Mucosa of stomach (tissue), 1 donor: ENCODE data around the gene PALLD.

ENCODE experiments used
- H3K27me3 ChIP-seq: one replicate; pipeline ENCODE4 v1.7.0; 2013; ENCODE audit warnings: mild to moderate bottlenecking, low read length; ENCODE audit not compliant: control insufficient read depth, insufficient read depth
- H3K36me3 ChIP-seq: one replicate; pipeline ENCODE4 v1.7.0; 2013; ENCODE audit warnings: low read length; ENCODE audit not compliant: control insufficient read depth, insufficient read depth
- H3K4me1 ChIP-seq: one replicate; pipeline ENCODE4 v1.7.0; 2013; ENCODE audit warnings: mild to moderate bottlenecking, low read length; ENCODE audit not compliant: control insufficient read depth, insufficient read depth
- H3K4me3 ChIP-seq: one replicate; pipeline ENCODE4 v1.7.0; 2013; ENCODE audit warnings: low read length
- H3K9ac ChIP-seq: one replicate; pipeline ENCODE4 v1.7.0; 2013; ENCODE audit warnings: mild to moderate bottlenecking, low read length, moderate library complexity
- H3K9me3 ChIP-seq: one replicate; pipeline ENCODE4 v1.7.0; 2013; ENCODE audit warnings: mild to moderate bottlenecking, low read length, moderate library complexity; ENCODE audit not compliant: control insufficient read depth
- donor health status: Pancreatic carcinoma.

PALLD gene

DNA sequence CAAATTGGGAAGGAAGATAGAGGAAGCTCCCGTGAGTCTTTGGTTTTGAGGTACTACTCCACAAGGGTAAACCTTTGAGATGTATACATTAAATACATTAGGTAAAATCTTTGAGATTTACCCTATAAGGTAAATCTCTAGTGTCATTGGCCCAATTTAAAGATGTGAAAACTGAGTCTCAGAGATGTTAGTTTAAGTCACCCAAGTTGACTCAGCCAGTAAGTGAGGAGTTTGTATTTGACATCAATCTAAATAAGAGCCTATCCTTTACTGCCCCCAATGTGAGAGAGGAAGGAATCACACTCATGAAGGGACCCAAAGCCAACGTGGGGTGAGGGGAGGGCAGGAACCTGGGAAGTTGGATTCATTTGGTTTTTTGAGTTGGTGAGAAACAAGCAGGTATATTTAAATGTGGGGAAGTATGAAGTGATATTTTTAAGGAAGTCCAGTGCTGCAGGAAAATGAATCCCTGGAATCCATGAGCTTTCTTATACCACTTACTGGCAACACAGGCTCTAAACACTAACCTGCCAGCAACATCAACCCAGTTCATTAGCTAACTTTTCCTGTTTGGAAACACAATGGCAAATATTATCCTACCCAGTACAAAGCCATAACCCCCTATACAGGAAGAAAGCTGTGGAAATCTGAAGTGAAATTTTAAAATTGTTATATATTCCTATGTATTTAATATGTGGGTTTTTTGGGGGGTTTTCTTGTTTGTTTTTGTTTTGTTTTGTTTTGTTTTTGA is 55.3 kb downstream of the PALLD start:
- no peak overlapping the region for H3K9ac ChIP-seq
- H3K4me3 ChIP-seq: no peak overlapping the region
- no peaks in the 10 kb centered on the region for H3K4me1 ChIP-seq
- H3K36me3 ChIP-seq: no peaks in the 10 kb centered on the region
- H3K9me3 ChIP-seq: no peaks in the 10 kb centered on the region
- no peaks in the 10 kb centered on the region for H3K27me3 ChIP-seq

GRCh38 chr4:168553714-168554370 is 57.0 kb downstream of the PALLD start:
- Histone ChIP-seq H3K36me3 (no peaks in the 10 kb centered on the region), H3K9me3 (no peaks in the 10 kb centered on the region), H3K4me3 (no peak overlapping the region), H3K9ac (no peak overlapping the region), H3K27me3 (no peaks in the 10 kb centered on the region), H3K4me1 (no peaks in the 10 kb centered on the region)

GRCh38 chr4:168555437-168555836 is 58.6 kb downstream of the PALLD start:
- H3K4me1 ChIP-seq: peaks cover 14% of the 10 kb centered on the region
- H3K36me3 ChIP-seq: no peaks in the 10 kb centered on the region
- no peaks in the 10 kb centered on the region for H3K27me3 ChIP-seq
- H3K4me3 ChIP-seq: no peak overlapping the region
- no peaks in the 10 kb centered on the region for H3K9me3 ChIP-seq
- H3K9ac ChIP-seq: no peak overlapping the region

- no peaks in the 10 kb centered on the region for H3K36me3 ChIP-seq
- no peaks in the 10 kb centered on the region for H3K27me3 ChIP-seq
- H3K4me3 ChIP-seq: no peak overlapping the region
- no peaks in the 10 kb centered on the region for H3K9me3 ChIP-seq
- H3K9ac ChIP-seq: no peak overlapping the region
- H3K4me1 ChIP-seq: peaks cover 30% of the 10 kb centered on the region
These were observed 60.8 kb downstream of the PALLD start for GRCh38 chr4:168557658-168558057.

- Histone ChIP-seq H3K4me3 (no peak overlapping the region), H3K27me3 (no peaks in the 10 kb centered on the region), H3K4me1 (peaks cover 36% of the 10 kb centered on the region), H3K36me3 (no peaks in the 10 kb centered on the region), H3K9me3 (no peaks in the 10 kb centered on the region), H3K9ac (no peak overlapping the region)
These were observed 61.7 kb downstream of the PALLD start for GRCh38 chr4:168558599-168558998.

GRCh38 chr4:168560184-168561180 is 63.6 kb downstream of the PALLD start:
- no peaks in the 10 kb centered on the region for H3K9me3 ChIP-seq
- peaks cover 36% of the 10 kb centered on the region for H3K4me1 ChIP-seq
- no peak overlapping the region for H3K4me3 ChIP-seq
- no peak overlapping the region for H3K9ac ChIP-seq
- no peaks in the 10 kb centered on the region for H3K27me3 ChIP-seq
- no peaks in the 10 kb centered on the region for H3K36me3 ChIP-seq

DNA sequence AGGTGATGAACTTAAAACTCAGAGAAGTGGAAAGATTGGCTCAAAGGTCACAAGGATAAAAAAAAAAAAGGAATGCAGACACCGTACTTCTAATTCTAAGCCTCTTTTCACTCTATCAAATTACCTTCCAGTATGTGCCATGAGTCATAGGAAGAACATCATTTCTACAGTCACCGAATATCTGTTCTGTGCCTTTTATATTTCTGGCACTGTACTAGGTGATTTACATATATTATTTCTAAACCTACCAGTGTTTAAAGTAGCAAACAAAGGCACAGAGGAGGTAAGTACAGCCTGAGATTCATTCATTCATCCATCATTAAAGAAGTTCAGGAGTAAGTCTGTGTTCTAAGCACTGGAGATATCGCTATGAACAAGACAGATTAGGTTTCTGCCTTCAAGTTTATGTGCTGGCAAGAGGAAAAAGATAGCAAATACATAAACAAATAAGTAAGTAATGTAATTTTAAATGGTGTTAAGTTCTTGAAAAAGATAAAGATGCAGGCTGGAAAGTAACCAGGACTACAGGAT is 65.3 kb downstream of the PALLD start:
- H3K9ac ChIP-seq: no peak overlapping the region

GRCh38 chr4:168564023-168564422 is 67.2 kb downstream of the PALLD start:
- H3K9ac ChIP-seq: no peak overlapping the region
- no peaks in the 10 kb centered on the region for H3K9me3 ChIP-seq
- H3K36me3 ChIP-seq: no peaks in the 10 kb centered on the region
- H3K4me1 ChIP-seq: peaks cover 34% of the 10 kb centered on the region
- H3K27me3 ChIP-seq: no peaks in the 10 kb centered on the region
- no peak overlapping the region for H3K4me3 ChIP-seq

More for the DNA sequence above, 65.3 kb downstream of the PALLD start:
- no peak overlapping the region for H3K4me3 ChIP-seq
- H3K4me1 ChIP-seq: peaks cover 36% of the 10 kb centered on the region
- H3K27me3 ChIP-seq: no peaks in the 10 kb centered on the region
- H3K9me3 ChIP-seq: no peaks in the 10 kb centered on the region
- no peaks in the 10 kb centered on the region for H3K36me3 ChIP-seq

DNA sequence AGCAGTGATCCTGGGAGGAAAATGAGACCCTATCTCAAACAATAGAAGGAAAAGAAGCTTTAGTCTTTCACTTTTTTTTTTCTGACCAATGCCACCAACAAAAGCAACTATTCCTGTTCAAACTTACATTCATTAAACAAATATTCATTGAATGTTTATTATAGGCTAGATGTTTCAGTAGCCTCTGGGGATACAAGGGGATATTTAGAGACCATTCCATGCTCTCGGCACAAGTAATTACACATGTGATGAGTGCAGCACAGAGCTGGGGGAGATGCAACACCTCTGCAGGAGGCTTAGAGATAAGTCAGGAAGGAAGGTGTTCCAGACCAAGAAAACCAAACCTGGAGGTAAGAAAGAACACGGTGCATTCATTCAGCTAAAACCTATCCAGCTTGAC is 68.3 kb downstream of the PALLD start:
- no peaks in the 10 kb centered on the region for H3K36me3 ChIP-seq
- no peaks in the 10 kb centered on the region for H3K9me3 ChIP-seq
- peaks cover 24% of the 10 kb centered on the region for H3K4me1 ChIP-seq
- H3K27me3 ChIP-seq: no peaks in the 10 kb centered on the region
- H3K9ac ChIP-seq: no peak overlapping the region
- no peak overlapping the region for H3K4me3 ChIP-seq

DNA sequence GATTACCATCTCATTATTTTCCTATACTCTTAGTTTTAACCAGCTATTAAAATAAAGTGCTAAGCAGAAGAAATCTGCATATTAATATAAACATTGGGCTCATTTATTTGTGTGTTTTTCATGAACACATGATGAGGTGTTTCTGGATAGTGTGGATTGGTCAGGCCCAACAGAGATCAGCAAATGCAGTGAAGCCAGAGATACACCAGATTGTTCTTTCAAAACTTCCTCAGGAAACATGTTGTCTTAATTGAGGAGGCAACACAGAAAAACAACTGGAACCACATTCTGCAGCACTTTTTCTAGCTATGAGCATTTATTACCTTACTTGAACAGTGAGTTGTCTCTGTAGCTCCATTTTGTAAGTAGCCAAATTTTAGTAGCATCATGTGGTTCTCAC is 69.9 kb downstream of the PALLD start:
- no peaks in the 10 kb centered on the region for H3K36me3 ChIP-seq
- H3K9ac ChIP-seq: no peak overlapping the region
- no peaks in the 10 kb centered on the region for H3K9me3 ChIP-seq
- peaks cover 9% of the 10 kb centered on the region for H3K4me1 ChIP-seq
- no peak overlapping the region for H3K4me3 ChIP-seq
- no peaks in the 10 kb centered on the region for H3K27me3 ChIP-seq

- H3K4me3 ChIP-seq: peak overlapping the region; percentile 23
- H3K9me3 ChIP-seq: no peaks in the 10 kb centered on the region
- H3K27me3 ChIP-seq: no peaks in the 10 kb centered on the region
- H3K4me1 ChIP-seq: no peaks in the 10 kb centered on the region
- H3K36me3 ChIP-seq: no peaks in the 10 kb centered on the region
- peak overlapping the region; percentile 60 for H3K9ac ChIP-seq
These were observed 72.4 kb downstream of the PALLD start for GRCh38 chr4:168569066-168569930.
